K562 (cell line): Measurements from ENCODE around the gene OR10H2. TPM values are rescaled to one million over a fixed set of nuclear protein-coding genes. Genes with fewer than 3 reads are reported as not detected.

Source experiments
- ATAC-seq: fragments of 200-7000 bp; cut with Tn5 transposase; 3 replicates; pipeline ENCODE4 v1.9.1; 2020; ENCODE audit warnings: moderate library complexity
- BruUV-seq: library from RNA; stranded (reverse); fragments of 400-500 nt; replicated peaks from 2 replicates; lab custom pipeline; 2021; lab: Mats Ljungman, UMichigan
- CTCF ChIA-PET: fragments of 300-600 bp; formaldehyde crosslinking; extraction: SDS; loops from one replicate; lab custom pipeline; 2021; ENCODE audit warnings: low intra/inter-chr PET ratio; lab: Yijun Ruan, JAX
- POLR2A ChIA-PET: fragments of 300-600, 350-650 bp; sonication (Branson Sonifier 250); formaldehyde crosslinking; extraction: SDS; loops from one replicate; lab custom pipeline; 2021; ENCODE audit warnings: antibody characterized with exemption, inconsistent platforms; lab: Yijun Ruan, JAX
- DNase-seq, 4 experiments: peaks; one replicate each; pipeline versions ENCODE4 v3.0.0 to v3.0.0-alpha.2; 2011 to 2018; ENCODE audit warnings: low spot score in 3 of 4, mixed read lengths in 3 of 4; ENCODE audit errors: extremely low read depth in 1 of 4
- FAIRE-seq: peaks from 2 replicates; lab custom pipeline; 2011; peaks lifted over from hg19 to GRCh38; lab: Jason Lieb, UNC
- H2AFZ ChIP-seq: 2 replicates; pipeline ENCODE4 v1.6.0; 2011; ENCODE audit warnings: low read depth, low read length, control low read depth, inconsistent platforms
- H3K27ac ChIP-seq: fragments of 200-600 bp; 3 replicates; pipeline ENCODE4 v1.8.0; 2011; ENCODE audit warnings: low read depth, mild to moderate bottlenecking, control low read depth, inconsistent platforms, low read length, moderate library complexity, mixed read lengths; ENCODE audit errors: extremely low read depth
- H3K27me3 ChIP-seq, 2 experiments: fragments of 300-600 bp in 1 of 2; 2 replicates in 1 of 2; 3 replicates in 1 of 2; pipeline versions ENCODE4 v1.6.0 to v1.8.0; 2011; ENCODE audit warnings: inconsistent platforms in 2 of 2, low read length in 2 of 2, mild to moderate bottlenecking in 1 of 2, mixed read lengths in 1 of 2, moderate library complexity in 1 of 2; ENCODE audit not compliant: control insufficient read depth in 2 of 2, insufficient read depth in 2 of 2
- H3K36me3 ChIP-seq: fragments of 300-600 bp; 3 replicates; pipeline ENCODE4 v1.8.0; 2011; ENCODE audit warnings: mild to moderate bottlenecking, low read length, inconsistent platforms; ENCODE audit not compliant: control insufficient read depth, insufficient read depth
- H3K4me1 ChIP-seq, 2 experiments: fragments of 200-600 bp in 1 of 2; replicated peaks in 1 of 2; 2 replicates in 1 of 2; 3 replicates in 1 of 2; pipeline versions ENCODE4 v1.5.1 to v1.8.0; 2011; ENCODE audit warnings: inconsistent platforms in 2 of 2, low read length in 2 of 2, mild to moderate bottlenecking in 1 of 2, mixed read lengths in 1 of 2, moderate library complexity in 1 of 2; ENCODE audit not compliant: control insufficient read depth in 2 of 2, insufficient read depth in 2 of 2
- H3K4me2 ChIP-seq: 2 replicates; pipeline ENCODE4 v1.6.1; 2011; ENCODE audit warnings: low read length, control low read depth, inconsistent platforms, mixed read lengths; ENCODE audit not compliant: insufficient read depth
- H3K4me3 ChIP-seq: fragments of 200-600 bp; sonication (generic), shearing (Covaris generic); 2 replicates; pipeline ENCODE4 v1.5.1; 2016; ENCODE audit warnings: control low read depth, inconsistent platforms
- H3K79me2 ChIP-seq: fragments of 200-600 bp; 3 replicates; pipeline ENCODE4 v1.8.0; 2011; ENCODE audit warnings: low read length, inconsistent platforms; ENCODE audit not compliant: control insufficient read depth, insufficient read depth
- H3K9ac ChIP-seq, 2 experiments: 2 replicates each; pipeline versions ENCODE4 v1.6.0 to v1.6.1; 2011; ENCODE audit warnings: low read depth in 2 of 2, low read length in 2 of 2, control low read depth in 1 of 2, inconsistent platforms in 1 of 2, mild to moderate bottlenecking in 1 of 2, mixed read lengths in 1 of 2; ENCODE audit not compliant: insufficient read depth in 1 of 2
- H3K9me1 ChIP-seq: one replicate; pipeline ENCODE4 v1.6.0; 2011; ENCODE audit warnings: inconsistent platforms, mild to moderate bottlenecking, low read length, moderate library complexity; ENCODE audit not compliant: control insufficient read depth, insufficient read depth
- H3K9me3 ChIP-seq: replicated peaks from 2 replicates; pipeline ENCODE4 v1.5.1; 2011; ENCODE audit warnings: low read depth, low read length, inconsistent platforms; ENCODE audit not compliant: control insufficient read depth, insufficient read depth
- H4K20me1 ChIP-seq: replicated peaks from 2 replicates; pipeline ENCODE4 v1.6.1; 2011; ENCODE audit warnings: low read length, inconsistent platforms, mixed read lengths; ENCODE audit not compliant: control insufficient read depth, insufficient read depth
- BRF2 ChIP-seq: IDR thresholded peaks from 3 replicates; pipeline ENCODE4 v1.6.1; 2011; ENCODE audit warnings: borderline replicate concordance, mild to moderate bottlenecking; ENCODE audit not compliant: insufficient read length, insufficient read depth
- E2F5 ChIP-seq: sonication (generic); formaldehyde crosslinking; IDR thresholded peaks from 2 replicates; pipeline ENCODE4 v1.8.0; 2022; ENCODE audit warnings: mild to moderate bottlenecking, missing genetic modification reagents
- HCFC1 ChIP-seq: IDR thresholded peaks from 2 replicates; pipeline ENCODE4 v1.6.1; 2012; ENCODE audit warnings: low read depth, low read length, improper control_type of control experiment
- HOMEZ ChIP-seq: fragments of 250-450 bp; sonication (Bioruptor Pico); IDR thresholded peaks from 2 replicates; pipeline ENCODE4 v1.4.0; 2020; ENCODE audit warnings: mild to moderate bottlenecking, moderate library complexity
- JUND ChIP-seq, 2 experiments: IDR thresholded peaks; 2 replicates in 1 of 2; 3 replicates in 1 of 2; pipeline ENCODE4 v1.6.1; 2011; ENCODE audit warnings: borderline replicate concordance in 2 of 2, low read depth in 2 of 2, low read length in 2 of 2, improper control_type of control experiment in 1 of 2, missing biosample characterization in 1 of 2, missing genetic modification characterization in 1 of 2, missing genetic modification reagents in 1 of 2
- KDM1A ChIP-seq, 2 experiments: fragments of 450-650 bp; IDR thresholded peaks; 2 replicates each; pipeline ENCODE4 v1.6.1; 2016; ENCODE audit warnings: mild to moderate bottlenecking in 2 of 2
- MIER1 ChIP-seq: fragments of 450-650 bp; IDR thresholded peaks from 2 replicates; pipeline ENCODE4 v1.6.1; 2016; ENCODE audit warnings: antibody characterized with exemption, mild to moderate bottlenecking, low read depth
- SMARCA5 ChIP-seq: fragments of 450-650 bp; IDR thresholded peaks from 2 replicates; pipeline ENCODE4 v1.6.1; 2016
- XRCC5 ChIP-seq: fragments of 200-400 bp; formaldehyde crosslinking; IDR thresholded peaks from 2 replicates; pipeline ENCODE4 v1.6.1; 2017; ENCODE audit warnings: low read depth, mild to moderate bottlenecking, low read length
- ZBTB34 ChIP-seq: fragments of 250-450 bp; sonication (Bioruptor Pico); IDR thresholded peaks from 2 replicates; pipeline ENCODE4 v1.8.0; 2021; ENCODE audit warnings: mild to moderate bottlenecking, moderate library complexity
- ZNF217 ChIP-seq: sonication (generic); formaldehyde crosslinking; IDR thresholded peaks from 2 replicates; pipeline ENCODE4 v1.8.0; 2022; ENCODE audit warnings: mild to moderate bottlenecking, missing genetic modification reagents
- ZNF232 ChIP-seq: sonication (generic); formaldehyde crosslinking; IDR thresholded peaks from 2 replicates; pipeline ENCODE4 v1.8.0; 2022; ENCODE audit warnings: mild to moderate bottlenecking, missing genetic modification reagents
- ZNF57 ChIP-seq: fragments of 450-650 bp; formaldehyde crosslinking; IDR thresholded peaks from 2 replicates; pipeline ENCODE4 v1.4.0; 2020; ENCODE audit warnings: mild to moderate bottlenecking, moderate library complexity
- ZNF696 ChIP-seq: fragments of 250-450 bp; sonication (Bioruptor Pico); conservative IDR thresholded peaks from 2 replicates; pipeline ENCODE4 v1.4.0; 2020; ENCODE audit warnings: mild to moderate bottlenecking, moderate library complexity
- WGBS: fragments of 100-300 bp; shearing (Covaris generic); methylation state at CpG from one replicate; pipeline ENCODE4 v1.1.6; 2016; ENCODE audit warnings: low coverage, mixed read lengths; ENCODE audit not compliant: insufficient coverage; ENCODE audit errors: missing lambda C conversion rate; 5-methylcytosine and 5-hydroxymethylcytosine counted together
- in situ Hi-C: fragments of 300-500 bp; cut with MboI; formaldehyde crosslinking; loops from 4 replicates; pipeline ENCODE4 v1.15.0; 2018; ENCODE audit warnings: inconsistent platforms, mixed read lengths
- intact Hi-C: fragments of 100-400 bp; cut with micrococcal nuclease; formaldehyde crosslinking; loops from 2 replicates; pipeline ENCODE4 v1.14.2; 2022
- polyA plus RNA-seq, 8 experiments: library from polyadenylated mRNA; depleted of rRNA in 4 of 8; stranded (reverse) in 5 of 8; unstranded in 3 of 8; fragments of >200 nt; fragmentation: Nextera tagmentation in 2 of 8; fragmentation: Illumina TruSeq in 1 of 8; extraction: Ambion mirVana in 2 of 8; extraction: Trizol in 1 of 8; gene quantifications; 2 replicates each; pipeline versions ENCODE4 v1.2.1 to v1.2.3, GENCODE V29; 2011 to 2014; ENCODE audit warnings: inconsistent platforms in 1 of 8, missing spikeins in 1 of 8
- total RNA-seq, 7 experiments: library from RNA; depleted of rRNA in 6 of 7; stranded (reverse); fragments of >200 nt in 6 of 7; fragmentation: Illumina TruSeq in 2 of 7; extraction: Trizol in 2 of 7; gene quantifications; 2 replicates each; pipeline versions ENCODE4 v1.2.1 to v1.2.3, GENCODE V29; 2011 to 2021; ENCODE audit warnings: low replicate concordance in 1 of 7

OR10H2 gene
- total and polyA plus RNA-seq, 9 of the 15 experiments (the other 6 are each of a cell fraction or from before 2014, with no cell fraction given), result not detected

GRCh38 chr19:15769586-15769985 is 41.8 kb downstream of the OR10H2 start:
- peaks cover 0 to 3% of the 10 kb centered on the region in 2 experiments; a peak in 1 of 5 replicates for H3K27me3 ChIP-seq
- no peaks in the 10 kb centered on the region for H3K4me1 ChIP-seq
- ChIA-PET POLR2A (no interaction called here), CTCF (no interaction called here)
- DNase-seq (peak in 3 of 4 experiments; percentile 24 to 41 (median 38)), ATAC-seq (no peak), FAIRE-seq (no peak)
- H3K79me2 ChIP-seq, result no peaks in the 10 kb centered on the region
- H3K9me1 ChIP-seq, result no peaks in the 10 kb centered on the region
- no peak overlapping the region for H2AFZ ChIP-seq
- no peak overlapping the region for H3K4me2 ChIP-seq
- no peak overlapping the region for H3K27ac ChIP-seq
- in situ Hi-C loops (no loop called here), intact Hi-C loops (no loop called here)
- 1% methylated on average over 6 of the region's 6 CpGs for WGBS
- H4K20me1 ChIP-seq, result no peaks in the 10 kb centered on the region
- H3K36me3 ChIP-seq, result no peaks in the 10 kb centered on the region
- no peaks in the 10 kb centered on the region for H3K9me3 ChIP-seq
- H3K4me3 ChIP-seq, result no peak overlapping the region
- H3K9ac ChIP-seq, result no peak overlapping the region
- no TSS peak for BruUV-seq
- TF ChIP-seq SMARCA5, result no peak
- TF ChIP-seq ZNF232 (CRISPR knock-in tag), result 0 out of 2 replicates have a peak, but pooled peaks have one; percentile 37
- no peak for TF ChIP-seq ZNF696
- no peak for TF ChIP-seq ZNF217
- no peak for TF ChIP-seq ZBTB34 (CRISPR knock-in tag)
- TF ChIP-seq BRF2, result no peak
- TF ChIP-seq E2F5 (CRISPR knock-in tag), result no peak
- no peak for TF ChIP-seq HOMEZ (CRISPR knock-in tag)
- TF ChIP-seq HCFC1, result no peak
- no peak for TF ChIP-seq KDM1A (IDR thresholded peaks at IDR 0.05)
- peak; percentile 93 for TF ChIP-seq MIER1
- TF ChIP-seq ZNF57, result no peak
- TF ChIP-seq JUND (IDR thresholded peaks at IDR 0.05; ENCODE audit: borderline replicate concordance, low read depth, low read length), result no peak
- no peak for TF ChIP-seq JUND (tag; IDR thresholded peaks at IDR 0.05; ENCODE audit: borderline replicate concordance, low read depth, low read length)
- TF ChIP-seq XRCC5, result no peak
